GM12892 (cell line): ENCODE results near the gene DDX17.

Experiments
- POLR2A ChIP-seq: IDR thresholded peaks from 2 replicates; pipeline ENCODE4 v1.6.1; 2011; ENCODE audit warnings: low read depth, low read length, control low read depth
- POLR2AphosphoS5 ChIP-seq: IDR thresholded peaks from 2 replicates; pipeline ENCODE4 v1.6.1; 2011; ENCODE audit warnings: low read depth, low read length, control low read depth

GRCh38 chr22:38481162-38481870 is 24.8 kb downstream of the DDX17 start:
- TF ChIP-seq POLR2A (no peak; the same call in 1 of the 2 replicates), POLR2AphosphoS5 (no peak)
